ENCODE measurements around the gene NHERF1. TPM values are rescaled to one million over a fixed set of nuclear protein-coding genes. Genes with fewer than 3 reads are reported as not detected.

The NHERF1 gene
- total RNA-seq, 1 donor from 2014 or later, result 33.6 TPM

DNA sequence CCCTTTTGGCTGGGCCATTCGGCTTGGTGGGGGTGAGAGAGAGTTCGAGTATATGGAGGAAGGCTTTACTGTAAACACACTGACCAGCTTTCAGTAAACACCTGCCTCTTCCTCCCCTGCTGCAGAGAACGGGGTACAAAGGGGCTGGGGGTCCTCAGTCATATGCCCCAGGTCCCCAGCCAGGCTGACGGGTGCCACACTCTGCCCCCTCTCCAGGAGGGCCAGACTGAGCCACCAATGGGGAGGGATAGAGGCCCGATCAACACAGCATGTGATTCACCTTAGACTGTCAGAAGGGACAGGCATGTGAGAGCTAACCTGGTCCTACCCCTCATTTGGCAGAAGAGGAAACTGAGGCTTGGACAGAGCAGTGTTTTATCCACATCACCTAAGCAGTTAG, 13.0 kb downstream of the NHERF1 start:
- no peaks in the 10 kb centered on the region for H3K36me3 ChIP-seq (ENCODE audit: control insufficient read depth, insufficient read depth, low read length)
- no peak for TF ChIP-seq CTCF (IDR thresholded peaks at IDR 0.05; ENCODE audit: insufficient read depth, low read length, poor library complexity, severe bottlenecking)
- DNase-seq (ENCODE audit: low read depth), result no peak

GRCh38 chr17:74761931-74762330, 13.5 kb downstream of the NHERF1 start:
- no peaks in the 10 kb centered on the region for H3K36me3 ChIP-seq (ENCODE audit: control insufficient read depth, insufficient read depth, low read length)
- H3K4me3 ChIP-seq (ENCODE audit: low read depth, low read length), result no peak overlapping the region
- H3K27me3 ChIP-seq (ENCODE audit: control insufficient read depth, insufficient read depth, low read length), result no peaks in the 10 kb centered on the region
- no peak for TF ChIP-seq CTCF (IDR thresholded peaks at IDR 0.05; ENCODE audit: insufficient read depth, low read length, poor library complexity, severe bottlenecking)
- DNase-seq (ENCODE audit: low read depth), result no peak

More for the DNA sequence above, 13.0 kb downstream of the NHERF1 start:
- no peak overlapping the region for H3K4me3 ChIP-seq (ENCODE audit: low read depth, low read length)
- no peaks in the 10 kb centered on the region for H3K27me3 ChIP-seq (ENCODE audit: control insufficient read depth, insufficient read depth, low read length)

- DNase-seq (ENCODE audit: low read depth), result no peak
- Histone ChIP-seq H3K4me3 (ENCODE audit: low read depth, low read length) (no peak overlapping the region), H3K27me3 (ENCODE audit: control insufficient read depth, insufficient read depth, low read length) (no peaks in the 10 kb centered on the region), H3K36me3 (ENCODE audit: control insufficient read depth, insufficient read depth, low read length) (no peaks in the 10 kb centered on the region)
- no peak for TF ChIP-seq CTCF (IDR thresholded peaks at IDR 0.05; ENCODE audit: insufficient read depth, low read length, poor library complexity, severe bottlenecking)
Measured at GRCh38 chr17:74763565-74764387, 15.3 kb downstream of the NHERF1 start.

GRCh38 chr17:74764751-74765286, 16.4 kb downstream of the NHERF1 start:
- no peak for DNase-seq (ENCODE audit: low read depth)
- no peak for TF ChIP-seq CTCF (IDR thresholded peaks at IDR 0.05; ENCODE audit: insufficient read depth, low read length, poor library complexity, severe bottlenecking)
- Histone ChIP-seq H3K36me3 (ENCODE audit: control insufficient read depth, insufficient read depth, low read length) (no peaks in the 10 kb centered on the region), H3K4me3 (ENCODE audit: low read depth, low read length) (no peak overlapping the region), H3K27me3 (ENCODE audit: control insufficient read depth, insufficient read depth, low read length) (no peaks in the 10 kb centered on the region)

DNA sequence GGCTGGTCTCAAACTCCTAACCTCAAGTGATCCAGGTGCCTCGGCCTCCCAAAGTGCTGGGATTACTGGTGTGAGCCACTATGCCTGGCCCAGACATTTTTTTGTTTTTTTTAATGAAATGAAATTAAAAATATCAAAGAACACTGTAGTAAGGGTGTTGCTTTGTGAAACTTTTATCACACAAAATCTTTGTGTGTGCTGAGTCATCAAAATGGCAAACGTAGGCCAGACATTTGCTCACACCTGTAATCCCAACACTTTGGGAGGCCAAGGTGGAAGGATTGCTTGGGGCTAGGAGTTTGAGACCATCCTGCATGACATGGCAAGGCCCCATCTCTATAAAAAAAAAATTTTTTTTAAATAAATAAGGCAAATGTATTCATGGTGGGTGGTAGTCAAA, 18.0 kb downstream of the NHERF1 start:
- no peak overlapping the region for H3K4me3 ChIP-seq (ENCODE audit: low read depth, low read length)
- DNase-seq (ENCODE audit: low read depth), result no peak
- H3K36me3 ChIP-seq (ENCODE audit: control insufficient read depth, insufficient read depth, low read length), result no peaks in the 10 kb centered on the region
- no peak for TF ChIP-seq CTCF (IDR thresholded peaks at IDR 0.05; ENCODE audit: insufficient read depth, low read length, poor library complexity, severe bottlenecking)
- H3K27me3 ChIP-seq (ENCODE audit: control insufficient read depth, insufficient read depth, low read length), result no peaks in the 10 kb centered on the region
